Right lobe of liver (tissue), 6 donors: ENCODE measurements around the gene NRP2. TPM values are rescaled to one million over a fixed set of nuclear protein-coding genes. Genes with fewer than 3 reads are reported as not detected.
A peak's percentile ranks its signal among the peaks of the same experiment; 100 is the strongest.

Experiments
- ATAC-seq, 4 donors: fragments of 200-7000 bp; cut with Tn5 transposase; one replicate each; pipeline ENCODE4 v1.9.1; 2020; ENCODE audit warnings: mild to moderate bottlenecking in 4 of 4, moderate library complexity in 4 of 4
- DNase-seq, 3 donors: peaks; one replicate each; pipeline ENCODE4 v3.0.0-alpha.2; 2020
- H3K27ac ChIP-seq, 3 donors: fragments of 200-600 bp; one replicate each; pipeline ENCODE4 v1.8.0; 2022
- H3K27me3 ChIP-seq, 2 donors: fragments of 200-600 bp; one replicate each; pipeline ENCODE4 v1.8.0; 2022
- H3K36me3 ChIP-seq, 4 donors: fragments of 200-600 bp; sonication (generic) in 1 of 4; one replicate each; pipeline versions ENCODE4 v1.5.1 to v1.8.0; 2017 to 2022; ENCODE audit warnings: control low read depth in 1 of 4
- H3K4me1 ChIP-seq, 4 donors: fragments of 200-600 bp; sonication (generic) in 1 of 4; one replicate each; pipeline versions ENCODE4 v1.5.1 to v1.8.0; 2017 to 2022; ENCODE audit warnings: control low read depth in 1 of 4
- H3K4me3 ChIP-seq, 3 donors: fragments of 200-600 bp; one replicate each; pipeline ENCODE4 v1.8.0; 2022
- H3K9me3 ChIP-seq, 4 donors: fragments of 200-600 bp; sonication (generic) in 1 of 4; one replicate each; pipeline versions ENCODE4 v1.5.1 to v1.8.0; 2017 to 2022; ENCODE audit warnings: control low read depth in 1 of 4
- CTCF ChIP-seq, 4 donors: fragments of 200-600 bp in 3 of 4; fragments of 450-650 bp in 1 of 4; IDR thresholded peaks; one replicate each; pipeline versions ENCODE4 v1.5.1 to v1.8.0; 2016 to 2022; ENCODE audit warnings: antibody characterized with exemption in 4 of 4, mild to moderate bottlenecking in 2 of 4
- POLR2A ChIP-seq: fragments of 450-650 bp; IDR thresholded peaks from one replicate; pipeline ENCODE4 v1.6.1; 2017; ENCODE audit warnings: antibody characterized with exemption, mild to moderate bottlenecking
- WGBS: methylation state at CpG from one replicate; pipeline ENCODE4 v1.1.6; 2018; ENCODE audit warnings: low coverage, low lambda C conversion rate; ENCODE audit not compliant: insufficient coverage; ENCODE audit errors: missing lambda C conversion rate; 5-methylcytosine and 5-hydroxymethylcytosine counted together
- intact Hi-C, 2 donors: fragments of 100-400 bp; cut with DNase I; formaldehyde crosslinking; loops; one replicate each; pipeline versions ENCODE4 v1.11.2 to v1.14.1; 2022
- total RNA-seq, 6 experiments: library from RNA; depleted of rRNA in 2 of 6; stranded (reverse); fragments of >200 nt in 2 of 6; fragmentation: NEBNext Ultra II Directional in 3 of 6; extraction: Animal tissue kit (Norgen Biotek cat#: 25700) in 3 of 6; gene quantifications; one replicate each; pipeline versions ENCODE4 v1.1.0 to v1.2.4, GENCODE V29; 2016 to 2023
- donor health status: DM: no; HTN: yes; CAD: no.
- donor health status: DM: no; HTN: no; CAD: no.
- donor health status: DM: no; HTN: no; CAD: no.
- donor health status: DM: no; HTN: yes; CAD: no.
- donor health status: DM: no; HTN: yes; CAD: no.

NRP2 gene
- total RNA-seq, 6 experiments from 2014 or later = 5.5 to 23.7 (median 8.6) TPM

GRCh38 chr2:205725059-205725458 lies 42.8 kb downstream of the NRP2 start:
- peak; percentile 23 to 50 (median 41) for ATAC-seq
- DNase-seq = no peak
- Histone ChIP-seq H3K36me3 (no peaks in the 10 kb centered on the region), H3K27me3 (no peaks in the 10 kb centered on the region), H3K4me1 (peaks cover 0 to 28% (median 8%) of the 10 kb centered on the region in 4 donors), H3K27ac (no peak overlapping the region), H3K4me3 (no peak overlapping the region), H3K9me3 (no peaks in the 10 kb centered on the region)
- TF ChIP-seq POLR2A (no peak), CTCF (IDR thresholded peaks at IDR 0.05) (no peak)
- intact Hi-C loops = no loop called here
- WGBS = 47% methylated on average over 5 of the region's 5 CpGs

- Histone ChIP-seq H3K27ac (peak overlapping the region in 1 of 3 donors; percentile 58), H3K36me3 (no peaks in the 10 kb centered on the region), H3K4me1 (peaks cover 0 to 39% (median 8%) of the 10 kb centered on the region in 4 donors), H3K4me3 (no peak overlapping the region), H3K9me3 (no peaks in the 10 kb centered on the region), H3K27me3 (no peaks in the 10 kb centered on the region)
- intact Hi-C loops = no loop called here
- peak in 3 of 4 donors; percentile 7 to 61 (median 35) for ATAC-seq
- DNase-seq = no peak
- 53% methylated on average over 4 of the region's 4 CpGs for WGBS
- TF ChIP-seq CTCF (IDR thresholded peaks at IDR 0.05) = no peak
- TF ChIP-seq POLR2A = no peak
These were observed 44.2 kb downstream of the NRP2 start for GRCh38 chr2:205726506-205726905.

- intact Hi-C loops = no loop called here
- TF ChIP-seq CTCF (IDR thresholded peaks at IDR 0.05) (no peak), POLR2A (no peak)
- Histone ChIP-seq H3K36me3 (no peaks in the 10 kb centered on the region), H3K27me3 (no peaks in the 10 kb centered on the region), H3K4me1 (peaks cover 0 to 39% (median 8%) of the 10 kb centered on the region in 4 donors), H3K4me3 (no peak overlapping the region), H3K27ac (peak overlapping the region in 1 of 3 donors; percentile 58), H3K9me3 (no peaks in the 10 kb centered on the region)
- 34% methylated on average over 2 of the region's 2 CpGs for WGBS
- ATAC-seq = peak; percentile 88 to 97 (median 91)
- DNase-seq = peak in 1 of 3 donors; percentile 85
These were observed 44.9 kb downstream of the NRP2 start for GRCh38 chr2:205727174-205727573.

- Histone ChIP-seq H3K4me1 (peaks cover 0 to 39% (median 8%) of the 10 kb centered on the region in 4 donors), H3K4me3 (no peak overlapping the region), H3K9me3 (no peaks in the 10 kb centered on the region), H3K36me3 (no peaks in the 10 kb centered on the region), H3K27me3 (no peaks in the 10 kb centered on the region), H3K27ac (no peak overlapping the region)
- DNase-seq (no peak), ATAC-seq (no peak)
- intact Hi-C loops = no loop called here
- 70% methylated on average over 1 of the region's 7 CpGs for WGBS
- TF ChIP-seq CTCF (IDR thresholded peaks at IDR 0.05) (no peak), POLR2A (no peak)
These were observed 46.1 kb downstream of the NRP2 start for GRCh38 chr2:205728366-205728765.

GRCh38 chr2:205730191-205730590 lies 47.9 kb downstream of the NRP2 start:
- intact Hi-C loops = no loop called here
- no peaks in the 10 kb centered on the region for H3K27me3 ChIP-seq
- TF ChIP-seq POLR2A (no peak), CTCF (IDR thresholded peaks at IDR 0.05) (no peak)
- peaks cover 0 to 47% (median 6%) of the 10 kb centered on the region in 4 donors for H3K4me1 ChIP-seq
- ATAC-seq = no peak
- no peak overlapping the region for H3K27ac ChIP-seq
- H3K36me3 ChIP-seq = no peaks in the 10 kb centered on the region
- no peaks in the 10 kb centered on the region for H3K9me3 ChIP-seq
- no peak overlapping the region for H3K4me3 ChIP-seq
- DNase-seq = no peak
- 93% methylated on average over 7 of the region's 9 CpGs for WGBS
